ENCODE results near the gene ZFPM1.

ZFPM1 gene

DNA sequence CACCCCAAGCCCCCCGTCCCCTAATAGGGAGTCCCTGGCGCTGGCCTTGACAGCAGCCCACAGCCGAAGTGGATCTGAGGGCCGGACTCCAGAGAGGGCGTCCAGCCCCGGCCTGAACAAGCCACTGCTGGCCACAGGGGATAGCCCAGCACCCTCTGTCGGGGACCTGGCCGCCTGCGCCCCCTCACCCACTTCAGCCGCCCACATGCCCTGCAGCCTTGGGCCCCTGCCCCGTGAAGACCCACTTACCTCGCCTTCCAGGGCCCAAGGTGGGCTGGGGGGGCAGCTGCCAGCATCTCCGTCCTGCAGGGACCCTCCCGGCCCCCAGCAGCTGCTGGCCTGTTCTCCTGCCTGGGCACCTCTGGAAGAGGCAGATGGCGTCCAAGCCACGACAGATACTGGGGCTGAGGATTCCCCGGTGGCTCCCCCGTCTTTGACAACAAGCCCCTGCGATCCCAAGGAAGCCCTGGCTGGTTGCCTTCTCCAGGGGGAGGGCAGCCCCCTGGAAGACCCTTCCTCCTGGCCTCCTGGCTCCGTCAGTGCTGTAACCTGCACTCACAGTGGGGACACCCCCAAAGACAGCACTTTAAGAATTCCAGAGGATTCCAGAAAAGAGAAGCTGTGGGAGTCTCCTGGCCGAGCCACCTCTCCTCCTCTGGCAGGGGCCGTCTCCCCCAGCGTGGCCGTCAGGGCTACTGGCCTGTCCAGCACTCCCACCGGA, 19.3 kb upstream of the ZFPM1 start:
- DNase-seq (ENCODE audit: low read depth in 2 of 3, low spot score in 1 of 3) = no peak

DNA sequence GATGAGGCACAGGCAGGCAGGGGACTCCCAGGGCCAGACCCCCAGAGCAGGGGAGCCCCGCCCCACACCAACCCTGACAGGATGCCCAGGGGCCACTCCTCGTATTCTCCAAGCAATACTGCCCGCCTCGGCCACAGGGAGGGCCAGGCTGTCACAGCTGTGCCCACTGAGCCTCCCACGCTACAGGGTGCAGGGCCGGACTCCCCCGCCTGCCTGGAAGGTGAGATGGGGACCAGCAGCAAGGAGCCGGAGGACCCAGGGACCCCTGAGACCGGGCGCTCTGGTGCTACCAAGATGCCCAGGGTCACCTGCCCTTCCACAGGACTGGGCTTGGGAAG, 18.8 kb upstream of the ZFPM1 start:
- DNase-seq (ENCODE audit: low read depth in 2 of 3, low spot score in 1 of 3) = no peak

DNA sequence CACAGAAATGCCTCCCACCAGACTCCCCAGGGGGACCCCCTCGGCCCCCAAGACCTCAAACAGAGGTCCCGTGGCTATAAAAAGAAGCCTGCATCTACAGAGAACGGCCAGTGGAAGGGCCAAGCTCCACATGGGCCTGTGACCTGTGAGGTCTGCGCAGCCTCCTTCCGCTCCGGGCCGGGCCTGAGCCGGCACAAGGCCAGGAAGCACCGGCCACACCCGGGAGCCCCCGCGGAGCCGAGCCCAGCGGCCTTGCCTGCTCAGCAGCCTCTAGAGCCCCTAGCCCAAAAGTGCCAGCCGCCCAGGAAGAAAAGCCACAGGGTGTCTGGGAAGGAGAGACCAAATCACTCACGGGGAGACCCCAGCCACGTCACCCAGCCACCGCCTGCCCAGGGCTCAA, 18.3 kb upstream of the ZFPM1 start:
- no peak for DNase-seq (ENCODE audit: low read depth in 2 of 3, low spot score in 1 of 3)

DNA sequence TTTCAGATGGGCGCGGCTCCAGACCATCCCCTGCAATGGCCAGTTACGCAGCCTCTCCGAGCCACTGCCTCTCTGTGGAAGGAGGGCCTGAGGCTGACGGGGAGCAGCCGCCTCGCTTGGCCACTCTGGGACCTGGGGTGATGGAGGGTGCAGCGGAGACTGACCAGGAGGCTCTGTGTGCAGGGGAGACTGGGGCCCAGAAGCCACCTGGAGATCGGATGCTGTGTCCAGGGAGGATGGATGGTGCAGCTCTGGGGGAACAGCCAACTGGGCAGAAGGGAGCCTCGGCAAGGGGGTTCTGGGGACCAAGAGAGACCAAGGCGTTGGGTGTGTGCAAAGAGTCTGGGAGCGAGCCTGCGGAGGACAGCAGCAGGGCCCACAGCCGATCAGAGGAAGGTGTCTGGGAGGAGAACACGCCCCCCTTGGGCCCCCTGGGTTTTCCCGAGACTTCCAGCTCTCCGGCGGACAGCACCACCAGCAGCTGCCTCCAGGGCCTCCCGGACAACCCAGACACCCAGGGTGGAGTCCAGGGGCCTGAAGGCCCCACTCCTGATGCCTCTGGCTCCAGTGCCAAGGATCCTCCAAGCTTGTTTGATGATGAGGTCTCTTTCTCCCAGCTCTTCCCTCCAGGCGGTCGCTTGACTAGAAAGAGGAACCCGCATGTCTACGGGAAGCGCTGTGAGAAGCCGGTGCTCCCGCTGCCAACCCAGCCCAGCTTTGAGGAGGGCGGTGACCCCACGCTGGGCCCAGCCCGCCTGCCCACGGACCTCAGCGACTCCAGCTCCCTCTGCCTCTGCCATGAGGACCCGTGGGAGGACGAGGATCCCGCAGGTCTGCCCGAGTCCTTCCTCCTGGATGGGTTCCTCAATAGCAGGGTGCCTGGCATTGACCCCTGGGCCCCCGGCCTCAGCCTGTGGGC, 17.4 kb upstream of the ZFPM1 start:
- DNase-seq (ENCODE audit: low read depth in 2 of 3, low spot score in 1 of 3) = no peak

DNA sequence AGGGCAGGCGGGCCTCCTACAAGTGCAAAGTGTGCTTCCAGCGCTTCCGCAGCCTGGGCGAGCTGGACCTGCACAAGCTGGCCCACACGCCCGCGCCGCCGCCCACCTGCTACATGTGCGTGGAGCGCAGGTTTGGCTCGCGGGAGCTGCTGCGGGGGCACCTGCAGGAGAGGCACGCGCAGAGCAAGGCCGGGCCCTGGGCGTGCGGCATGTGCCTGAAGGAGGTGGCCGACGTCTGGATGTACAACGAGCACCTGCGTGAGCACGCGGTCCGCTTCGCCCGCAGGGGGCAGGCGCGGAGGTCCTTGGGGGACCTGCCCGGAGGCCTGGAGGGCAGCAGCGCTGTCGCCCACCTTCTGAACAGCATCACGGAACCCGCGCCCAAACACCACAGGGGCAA, 16.3 kb upstream of the ZFPM1 start:
- no peak for DNase-seq (ENCODE audit: low read depth in 2 of 3, low spot score in 1 of 3)

DNA sequence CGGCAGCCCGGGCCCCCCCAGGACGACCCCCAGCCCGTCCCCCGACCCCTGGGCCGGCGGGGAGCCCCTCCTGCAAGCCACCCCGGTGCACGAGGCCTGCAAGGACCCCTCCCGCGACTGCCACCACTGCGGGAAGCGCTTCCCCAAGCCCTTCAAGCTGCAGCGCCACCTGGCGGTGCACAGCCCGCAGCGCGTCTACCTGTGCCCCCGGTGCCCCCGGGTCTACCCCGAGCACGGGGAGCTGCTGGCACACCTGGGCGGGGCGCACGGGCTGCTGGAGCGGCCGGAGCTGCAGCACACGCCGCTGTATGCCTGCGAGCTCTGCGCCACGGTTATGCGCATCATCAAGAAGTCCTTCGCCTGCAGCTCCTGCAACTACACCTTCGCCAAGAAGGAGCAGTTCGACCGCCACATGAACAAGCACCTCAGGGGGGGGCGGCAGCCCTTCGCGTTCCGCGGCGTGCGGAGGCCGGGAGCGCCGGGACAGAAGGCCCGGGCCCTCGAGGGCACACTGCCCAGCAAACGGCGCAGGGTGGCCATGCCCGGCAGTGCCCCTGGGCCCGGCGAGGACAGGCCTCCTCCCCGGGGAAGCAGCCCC, 15.6 kb upstream of the ZFPM1 start:
- peak in 2 of 3 donors; percentile 55 to 60 for DNase-seq (ENCODE audit: low read depth in 2 of 3, low spot score in 1 of 3)

DNA sequence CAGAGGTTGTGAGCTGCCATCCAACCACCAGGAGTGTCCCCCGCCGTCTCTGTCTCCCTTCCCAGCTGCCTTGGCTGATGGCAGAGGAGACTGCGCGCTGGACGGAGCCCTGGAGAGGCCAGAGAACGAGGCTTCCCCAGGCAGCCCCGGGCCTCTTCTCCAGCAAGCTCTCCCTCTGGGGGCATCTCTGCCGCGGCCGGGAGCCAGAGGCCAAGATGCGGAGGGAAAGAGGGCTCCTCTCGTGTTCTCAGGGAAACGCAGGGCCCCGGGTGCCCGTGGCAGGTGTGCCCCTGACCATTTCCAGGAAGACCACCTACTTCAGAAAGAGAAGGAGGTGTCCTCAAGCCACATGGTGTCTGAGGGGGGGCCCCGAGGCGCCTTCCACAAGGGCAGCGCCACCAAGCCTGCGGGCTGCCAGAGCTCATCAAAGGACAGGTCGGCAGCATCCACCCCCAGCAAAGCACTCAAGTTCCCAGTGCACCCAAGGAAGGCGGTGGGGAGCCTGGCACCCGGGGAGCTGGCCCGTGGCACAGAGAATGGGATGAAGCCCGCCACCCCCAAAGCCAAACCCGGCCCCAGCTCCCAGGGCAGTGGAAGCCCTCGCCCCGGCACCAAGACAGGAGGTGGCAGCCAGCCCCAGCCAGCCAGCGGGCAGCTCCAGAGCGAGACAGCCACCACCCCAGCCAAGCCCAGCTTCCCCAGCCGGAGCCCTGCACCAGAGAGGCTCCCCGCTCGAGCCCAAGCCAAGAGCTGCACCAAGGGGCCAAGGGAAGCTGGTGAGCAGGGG, 14.8 kb upstream of the ZFPM1 start:
- DNase-seq (ENCODE audit: low read depth in 2 of 3, low spot score in 1 of 3) = no peak

DNA sequence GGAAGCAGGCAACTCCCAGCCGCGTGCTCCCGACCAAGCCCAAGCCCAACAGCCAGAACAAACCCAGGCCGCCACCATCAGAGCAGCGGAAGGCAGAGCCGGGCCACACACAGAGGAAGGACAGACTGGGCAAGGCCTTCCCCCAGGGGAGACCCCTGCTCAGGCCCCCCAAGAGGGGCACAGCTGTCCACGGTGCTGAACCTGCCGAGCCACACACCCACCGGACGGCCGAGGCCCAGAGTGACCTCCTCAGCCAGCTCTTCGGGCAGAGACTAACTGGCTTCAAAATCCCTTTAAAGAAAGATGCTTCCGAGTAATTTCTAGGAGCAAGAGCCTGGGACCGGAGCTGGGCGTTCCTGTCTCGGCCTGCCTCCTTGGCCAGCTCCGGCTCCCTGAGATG, 14.1 kb upstream of the ZFPM1 start:
- DNase-seq (ENCODE audit: low read depth in 2 of 3, low spot score in 1 of 3) = no peak

DNA sequence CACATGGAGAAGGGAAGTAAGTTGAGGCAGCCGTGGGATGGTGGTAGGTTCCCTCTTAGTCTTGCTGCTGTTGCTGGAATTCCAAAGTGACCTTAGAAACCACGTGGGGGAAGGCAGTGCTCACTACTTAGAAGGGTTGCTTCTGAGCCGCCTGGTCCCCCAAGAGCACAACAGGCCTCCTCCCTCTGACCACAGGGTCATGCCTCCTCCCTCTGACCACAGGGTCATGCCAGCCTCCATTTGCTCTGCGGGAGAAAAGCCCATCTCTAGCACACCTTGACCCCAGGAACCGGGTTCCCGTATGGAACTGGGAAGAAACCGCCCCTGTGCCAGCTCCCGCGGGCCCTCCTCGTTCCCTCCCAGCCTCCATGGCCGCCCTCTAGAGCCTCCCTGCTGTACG, 13.4 kb upstream of the ZFPM1 start:
- DNase-seq (ENCODE audit: low read depth in 2 of 3, low spot score in 1 of 3) = no peak

DNA sequence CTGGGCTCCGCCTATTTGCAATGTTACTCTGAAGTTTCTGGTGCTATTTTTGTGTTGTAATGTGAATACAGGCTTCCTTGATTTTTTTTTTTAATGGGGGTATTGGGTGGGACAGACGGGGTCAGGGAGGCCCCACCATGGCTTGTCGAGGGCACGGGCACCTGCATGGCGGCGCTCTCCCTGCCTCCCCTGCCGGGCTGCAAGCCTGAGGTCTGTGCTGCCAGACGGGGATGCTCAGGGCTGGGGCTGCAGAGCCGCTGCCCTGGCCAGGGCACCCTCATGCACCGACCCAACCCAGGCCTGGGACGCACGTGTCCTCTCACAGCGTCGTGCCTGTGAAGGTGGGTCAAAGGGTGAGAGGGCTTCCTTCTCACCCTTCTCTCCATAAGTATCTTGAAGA, 13.0 kb upstream of the ZFPM1 start:
- no peak for DNase-seq (ENCODE audit: low read depth in 2 of 3, low spot score in 1 of 3)

DNA sequence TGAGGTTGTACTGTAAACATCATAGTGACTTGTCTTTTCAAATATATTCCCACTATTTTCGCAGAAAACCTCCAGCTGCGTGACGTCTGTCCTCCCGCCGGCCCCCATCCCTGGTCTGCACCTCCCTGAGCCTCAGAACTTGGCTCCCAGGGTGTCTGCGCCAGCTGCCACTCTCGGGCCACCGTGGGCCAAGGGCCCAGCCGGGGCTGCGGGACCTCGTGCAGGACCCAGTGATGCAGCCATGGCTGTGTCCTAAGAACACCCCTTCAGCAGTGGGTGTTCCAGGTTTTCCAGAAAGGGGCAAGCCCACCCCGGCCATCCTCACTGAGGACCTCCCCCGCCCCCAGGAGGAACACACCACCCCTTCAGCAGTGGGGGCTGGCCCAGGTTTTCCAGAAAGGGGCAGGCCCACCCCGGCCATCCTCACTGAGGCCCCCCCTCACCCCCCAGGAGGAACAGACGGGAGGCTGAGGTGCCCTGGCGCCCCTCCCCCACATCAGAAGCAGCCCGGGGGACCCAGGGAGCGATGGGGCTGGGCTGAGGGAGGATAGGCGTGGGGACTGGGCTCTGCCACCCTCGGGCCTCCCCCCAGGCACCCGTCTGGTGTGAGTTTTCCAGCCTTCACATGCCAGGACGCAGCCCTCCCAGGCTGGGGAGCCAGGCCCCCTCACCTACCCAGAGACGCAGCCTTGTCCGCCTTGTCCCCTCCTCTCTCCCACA, 12.2 kb upstream of the ZFPM1 start:
- no peak for DNase-seq (ENCODE audit: low read depth in 2 of 3, low spot score in 1 of 3)

DNA sequence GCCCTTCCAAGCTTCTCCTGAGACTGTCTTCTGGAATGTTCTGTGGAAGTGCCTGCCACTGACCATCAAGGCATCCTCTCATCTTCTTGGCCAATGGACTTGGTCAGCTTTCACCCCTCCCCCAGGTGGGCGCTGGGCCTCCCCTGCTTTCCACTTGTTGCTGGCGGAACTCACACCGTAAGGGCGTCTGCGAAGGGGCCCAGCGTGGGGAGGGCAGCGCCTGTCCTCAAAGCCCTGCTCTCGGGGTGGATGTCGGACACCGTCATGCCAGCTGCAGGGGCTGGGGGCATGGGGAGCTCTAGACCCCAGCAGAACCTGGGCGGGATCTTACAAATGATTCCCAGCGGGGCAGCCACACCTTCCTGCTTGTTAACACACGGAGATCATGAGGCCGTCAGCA, 11.6 kb upstream of the ZFPM1 start:
- no peak for DNase-seq (ENCODE audit: low read depth in 2 of 3, low spot score in 1 of 3)

DNA sequence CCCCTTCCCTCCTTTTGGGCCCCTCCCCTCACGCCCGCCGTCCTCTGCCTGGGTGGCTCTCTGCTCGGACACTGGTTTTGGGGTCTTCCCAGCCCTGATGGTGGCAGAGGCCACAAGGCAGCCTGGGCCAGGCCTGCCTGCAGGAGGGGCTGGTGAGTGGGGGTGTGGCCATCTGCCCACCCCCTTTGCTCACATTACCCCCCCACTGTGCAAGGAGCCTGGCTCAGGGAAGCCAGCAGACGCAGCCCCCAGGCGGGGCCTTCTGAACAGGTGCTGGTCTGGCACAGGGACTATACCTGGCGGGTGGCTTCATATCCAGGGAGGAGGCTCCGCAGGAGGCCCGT, 10.7 kb upstream of the ZFPM1 start:
- no peak for DNase-seq (ENCODE audit: low read depth in 2 of 3, low spot score in 1 of 3)

DNA sequence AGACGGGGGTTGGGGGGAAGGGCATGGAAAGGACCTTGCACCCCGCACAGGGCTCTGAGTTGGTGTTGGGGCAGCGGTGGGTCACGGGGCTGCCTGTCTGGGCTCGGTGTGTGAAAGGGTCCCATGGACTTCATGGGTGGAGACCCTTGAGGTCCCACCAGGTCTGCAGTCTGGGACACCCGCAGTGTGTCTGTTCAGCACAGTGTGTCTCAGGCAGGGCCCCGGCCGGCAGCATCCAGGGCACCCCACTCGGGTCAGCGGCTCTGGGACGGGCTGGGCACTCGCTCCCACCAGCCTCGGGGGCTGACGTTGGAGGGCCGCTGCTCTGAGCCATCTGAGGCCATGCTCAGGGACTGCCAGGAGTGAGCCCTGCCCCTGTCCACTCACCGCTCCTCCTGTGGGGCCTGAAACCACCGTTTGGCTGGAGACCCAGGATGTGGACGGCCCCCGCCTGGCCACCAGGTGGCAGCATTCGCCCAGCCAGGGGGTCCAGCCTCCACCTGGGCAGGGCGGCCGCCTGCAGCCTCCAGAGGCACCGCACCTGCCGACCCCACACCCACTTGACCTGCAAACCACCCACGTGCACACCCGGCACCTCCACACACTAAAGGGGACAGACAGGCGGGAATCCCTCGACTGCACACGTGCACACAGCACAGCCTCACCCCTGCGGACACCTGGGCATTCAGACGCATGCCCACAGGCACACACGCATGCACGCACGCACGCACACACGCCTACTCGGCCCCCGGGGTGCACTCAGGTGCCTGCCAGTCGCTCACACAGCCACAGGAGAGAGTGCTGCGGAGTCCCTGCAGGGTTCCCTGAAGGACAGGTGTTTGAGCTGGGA, 10.1 kb upstream of the ZFPM1 start:
- DNase-seq (ENCODE audit: low read depth in 2 of 3, low spot score in 1 of 3) = peak; percentile 50 to 77 (median 73)

DNA sequence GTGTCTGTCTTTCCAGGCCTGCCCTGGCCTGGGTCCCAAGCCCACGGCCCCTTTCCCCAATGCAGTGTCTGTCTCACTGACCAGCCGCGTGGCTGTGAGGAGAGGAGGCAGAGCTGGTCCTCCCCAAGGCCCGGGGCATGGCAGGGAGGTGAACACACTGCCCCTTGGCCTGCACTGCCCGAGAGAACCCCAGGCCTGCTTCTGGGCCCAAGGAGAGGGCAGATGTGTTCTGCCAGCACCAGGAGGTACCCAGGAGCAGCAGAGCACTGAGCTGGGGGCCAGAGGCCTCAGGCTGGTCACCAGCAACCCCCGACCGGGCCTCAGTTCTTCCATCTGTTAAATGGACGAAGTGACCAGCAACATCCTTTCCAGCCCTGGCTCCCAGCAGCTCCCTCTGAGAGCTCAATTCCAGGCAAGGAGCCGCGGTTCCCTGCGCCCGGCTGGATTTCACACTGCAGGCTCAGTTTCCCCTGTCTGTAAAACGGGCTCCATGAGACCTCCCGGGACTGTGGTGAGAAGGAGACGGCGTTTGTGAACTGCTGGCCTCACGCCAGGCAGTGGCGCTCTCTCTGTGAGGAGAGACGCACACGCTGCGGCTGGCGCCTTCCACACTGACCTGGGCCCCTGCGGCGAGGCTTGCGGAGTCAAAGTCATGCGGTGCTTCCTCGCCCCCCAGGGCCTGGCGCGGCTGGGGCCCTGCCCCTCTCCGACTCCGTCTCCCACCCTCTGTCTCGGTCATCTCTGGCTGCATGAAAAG, 8.1 kb upstream of the ZFPM1 start:
- DNase-seq (ENCODE audit: low read depth in 2 of 3, low spot score in 1 of 3) = no peak

DNA sequence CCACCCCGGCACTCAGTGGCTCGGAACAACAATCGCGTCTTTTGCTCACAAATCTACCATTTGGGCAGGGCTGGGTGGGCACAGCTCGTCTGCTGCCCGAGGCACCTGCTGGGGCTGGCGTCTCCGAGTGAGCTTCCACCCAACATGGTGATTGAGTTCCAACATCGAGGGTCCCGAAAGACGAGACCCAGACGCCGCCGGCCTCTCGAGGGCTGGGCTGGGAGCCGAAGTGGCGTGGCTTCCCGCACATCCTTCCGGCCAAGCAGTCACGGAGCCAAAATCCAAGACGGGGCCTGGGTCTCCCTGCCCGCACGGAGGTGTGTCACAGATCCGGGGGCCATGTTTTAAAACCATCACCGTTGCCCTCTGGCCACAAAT, 7.5 kb upstream of the ZFPM1 start:
- no peak for DNase-seq (ENCODE audit: low read depth in 2 of 3, low spot score in 1 of 3)

DNA sequence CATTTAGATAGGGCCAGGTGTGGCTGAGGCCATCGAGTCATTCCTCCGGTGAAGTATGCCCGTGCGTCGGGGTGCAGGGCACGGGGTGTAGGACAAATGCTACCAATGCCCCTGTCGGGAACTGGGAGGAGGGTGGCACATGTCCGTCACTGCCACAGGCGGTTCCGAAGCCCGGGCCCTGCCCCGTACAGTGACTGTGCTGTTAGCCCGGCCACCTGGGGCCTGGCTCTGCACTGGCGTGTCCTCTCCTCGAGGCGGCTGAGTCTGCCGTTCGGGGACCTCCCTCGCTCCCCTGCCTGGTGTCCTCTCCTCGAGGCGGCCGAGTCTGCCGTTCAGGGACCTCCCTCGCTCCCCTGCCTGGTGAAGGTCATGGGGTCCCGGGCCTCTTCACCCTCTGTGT, 7.0 kb upstream of the ZFPM1 start:
- DNase-seq (ENCODE audit: low read depth in 2 of 3, low spot score in 1 of 3) = no peak

DNA sequence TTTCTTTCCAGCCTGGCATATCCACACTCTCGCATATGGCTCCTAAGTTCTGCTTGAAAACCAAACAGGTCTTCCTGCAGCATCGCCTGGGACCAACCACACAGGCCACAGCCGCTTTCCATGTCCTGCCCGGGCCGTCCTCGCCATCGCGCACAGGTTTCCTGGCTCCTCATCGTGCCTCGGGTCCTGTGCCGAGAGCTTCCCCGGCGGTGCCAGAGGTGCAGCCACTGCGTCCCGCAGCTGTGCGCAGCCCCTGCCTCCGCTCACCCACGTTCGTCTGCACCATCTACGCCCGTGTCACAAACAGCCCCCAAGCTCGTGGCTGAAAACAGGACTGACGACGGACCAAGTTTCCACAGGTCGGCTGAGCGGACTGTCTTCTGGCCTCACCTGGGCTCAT, 6.3 kb upstream of the ZFPM1 start:
- DNase-seq (ENCODE audit: low read depth in 2 of 3, low spot score in 1 of 3) = no peak

DNA sequence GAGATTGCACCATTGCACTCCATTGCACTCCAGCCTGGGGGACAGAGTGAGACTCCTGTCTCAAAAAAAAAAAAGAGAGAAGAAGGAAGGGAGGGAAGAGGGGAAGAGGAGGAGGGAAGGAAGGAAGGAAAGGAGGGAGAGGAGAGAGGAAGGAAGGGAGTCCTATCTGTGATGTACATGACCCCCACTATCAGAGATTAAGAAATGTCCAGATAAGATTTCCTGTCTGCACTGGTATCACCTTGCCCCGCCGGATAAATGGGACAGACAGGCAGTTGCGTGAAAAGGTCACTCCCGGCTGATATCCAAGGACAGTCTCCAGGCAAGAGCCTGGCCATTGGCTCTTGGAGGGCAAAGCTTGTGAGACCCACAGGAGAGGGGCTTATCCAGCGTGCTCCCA, 5.2 kb upstream of the ZFPM1 start:
- no peak for DNase-seq (ENCODE audit: low read depth in 2 of 3, low spot score in 1 of 3)

All from stimulated activated CD4-positive, alpha-beta T cell treated with anti-CD3 and anti-CD28 coated beads, Interleukin-12 subunit alpha, Interleukin-12 subunit beta, amount 100 ng/mL, for 48 hours (primary cell).